Upper lobe of left lung (tissue), 6 donors: ENCODE results near the gene RAP1GDS1. TPM values are rescaled to one million over a fixed set of nuclear protein-coding genes. Genes with fewer than 3 reads are reported as not detected.

ENCODE experiments used
- ATAC-seq, 2 donors: fragments of 200-7000 bp; cut with Tn5 transposase; one replicate each; pipeline ENCODE4 v1.9.1; 2022; ENCODE audit warnings: mild to moderate bottlenecking in 2 of 2, moderate library complexity in 2 of 2; ENCODE audit not compliant: low FRiP score in 2 of 2
- DNase-seq, 2 donors: peaks; one replicate each; pipeline ENCODE4 v3.0.0-alpha.2; 2019 to 2020
- H3K27ac ChIP-seq, 4 donors: fragments of 200-600 bp; sonication (generic); one replicate each; pipeline ENCODE4 v1.5.1; 2016 to 2019
- H3K27me3 ChIP-seq, 4 donors: fragments of 200-600 bp; sonication (generic); one replicate each; pipeline ENCODE4 v1.5.1; 2017 to 2019
- H3K36me3 ChIP-seq, 4 donors: fragments of 200-600 bp; sonication (generic); one replicate each; pipeline ENCODE4 v1.5.1; 2016 to 2019
- H3K4me1 ChIP-seq, 4 donors: fragments of 200-600 bp; sonication (generic); one replicate each; pipeline ENCODE4 v1.5.1; 2018 to 2019
- H3K4me3 ChIP-seq, 4 donors: fragments of 200-600 bp; sonication (generic); one replicate each; pipeline ENCODE4 v1.5.1; 2017 to 2019; ENCODE audit warnings: mild to moderate bottlenecking in 2 of 4, moderate library complexity in 1 of 4
- H3K9me3 ChIP-seq, 4 donors: fragments of 200-600 bp; sonication (generic); one replicate each; pipeline ENCODE4 v1.5.1; 2018 to 2019
- CTCF ChIP-seq, 6 experiments: fragments of 450-650 bp in 4 of 6; fragments of 200-600 bp in 2 of 6; sonication (generic) in 2 of 6; IDR thresholded peaks; one replicate each; pipeline ENCODE4 v1.5.1; 2016 to 2019; ENCODE audit warnings: antibody characterized with exemption in 6 of 6
- EP300 ChIP-seq, 4 donors: sonication (generic); formaldehyde crosslinking; IDR thresholded peaks; one replicate each; pipeline ENCODE4 v1.5.1; 2017; ENCODE audit warnings: antibody characterized with exemption in 4 of 4, control low read depth in 2 of 4
- POLR2A ChIP-seq, 4 donors: fragments of 450-650 bp; IDR thresholded peaks; one replicate each; pipeline ENCODE4 v1.5.1; 2016 to 2017; ENCODE audit warnings: antibody characterized with exemption in 4 of 4, mild to moderate bottlenecking in 2 of 4
- POLR2AphosphoS5 ChIP-seq, 2 donors: sonication (generic); formaldehyde crosslinking; IDR thresholded peaks; one replicate each; pipeline ENCODE4 v1.5.1; 2017; ENCODE audit warnings: antibody characterized with exemption in 2 of 2
- WGBS, 2 donors: methylation state at CpG; one replicate each; pipeline ENCODE4 v1.1.5; 2017 to 2018; 5-methylcytosine and 5-hydroxymethylcytosine counted together
- total RNA-seq, 6 donors: library from RNA; depleted of rRNA in 4 of 6; stranded (reverse); fragments of >200 nt in 4 of 6; gene quantifications; one replicate each; pipeline versions ENCODE4 v1.1.0 to v1.2.1, GENCODE V29; 2016 to 2021
- donor health status: DM: no; HTN: no; CAD: no; lungs with moderate emphysema.
- donor health status: DM: no; HTN: yes; CAD: no; lungs with severe emphysema.

Gene RAP1GDS1
- total RNA-seq, 6 donors from 2014 or later = 20.6 to 63.9 (median 35.5) TPM

DNA sequence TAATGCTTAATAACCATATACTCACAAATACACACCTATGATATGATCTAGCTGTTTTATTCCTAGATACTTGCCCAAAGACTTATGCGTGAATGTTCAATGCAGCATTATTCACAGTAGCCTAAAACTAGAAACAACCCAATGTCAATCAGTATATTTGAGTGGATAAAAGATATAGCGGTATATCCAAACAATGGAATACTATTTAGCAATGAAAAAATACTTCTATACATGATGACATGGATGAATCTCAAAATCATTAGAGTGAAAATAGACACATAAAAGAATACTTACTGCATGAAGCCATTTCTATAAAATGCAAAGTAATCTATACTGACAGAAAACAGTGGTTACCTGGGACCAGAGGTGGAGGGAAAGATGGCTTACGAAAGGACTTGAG is 108.1 kb downstream of the RAP1GDS1 start:
- Histone ChIP-seq H3K9me3 (peaks cover 0 to 21% (median 0%) of the 10 kb centered on the region in 4 donors), H3K4me1 (no peaks in the 10 kb centered on the region), H3K4me3 (no peak overlapping the region), H3K27me3 (no peaks in the 10 kb centered on the region), H3K27ac (no peak overlapping the region), H3K36me3 (peaks cover 0 to 14% (median 5%) of the 10 kb centered on the region in 4 donors)
- TF ChIP-seq POLR2AphosphoS5 (IDR thresholded peaks at IDR 0.05) = no peak
- TF ChIP-seq POLR2A (IDR thresholded peaks at IDR 0.05) = no peak
- no peak for TF ChIP-seq EP300 (IDR thresholded peaks at IDR 0.05)
- TF ChIP-seq CTCF (IDR thresholded peaks at IDR 0.05) = no peak
- 94 to 96% methylated on average over 3 of the region's 3 CpGs for WGBS, 2 donors
- no peak for DNase-seq
- ATAC-seq = no peak

DNA sequence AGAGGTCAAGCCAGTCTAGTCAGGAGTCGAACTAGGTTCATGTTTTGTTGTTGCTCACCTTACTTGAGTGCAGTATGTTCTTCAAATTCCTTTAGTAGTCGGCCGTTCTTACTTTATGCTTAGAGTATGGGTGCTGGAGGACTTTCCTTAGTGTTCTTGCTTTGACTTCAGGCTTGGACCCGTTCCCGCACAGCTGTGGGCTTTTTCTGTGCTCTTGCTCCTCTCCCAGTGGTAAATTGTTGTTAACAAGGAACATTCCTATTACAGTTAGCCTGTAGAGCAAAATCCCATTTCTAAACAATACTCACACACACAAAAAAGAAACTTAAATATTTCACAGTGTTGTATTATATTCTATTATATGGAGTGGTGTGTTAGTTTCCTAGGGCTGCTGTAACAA is 113.5 kb downstream of the RAP1GDS1 start:
- no peak for DNase-seq
- no peak for TF ChIP-seq EP300 (IDR thresholded peaks at IDR 0.05)
- TF ChIP-seq POLR2A (IDR thresholded peaks at IDR 0.05) = no peak
- TF ChIP-seq POLR2AphosphoS5 (IDR thresholded peaks at IDR 0.05) = no peak
- no peak for TF ChIP-seq CTCF (IDR thresholded peaks at IDR 0.05)
- no peaks in the 10 kb centered on the region for H3K4me1 ChIP-seq

DNA sequence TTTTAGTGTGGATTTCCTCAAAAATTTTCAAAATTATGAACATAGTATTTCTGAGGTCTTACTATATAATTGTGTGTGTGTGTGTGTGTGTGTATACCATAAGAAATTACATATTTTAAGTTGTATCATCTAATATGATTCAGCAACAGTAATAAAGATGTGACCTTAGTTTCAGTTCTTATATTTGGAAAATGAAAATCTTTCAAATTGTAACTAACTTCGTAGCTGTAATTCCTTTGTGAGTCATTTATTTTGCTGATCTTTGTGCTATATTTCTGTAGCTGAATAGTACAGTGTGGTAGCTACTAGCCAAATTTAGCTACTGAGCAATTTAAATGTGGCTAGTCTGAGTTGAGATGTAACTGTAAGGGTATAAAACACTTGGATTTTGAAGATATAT is 116.4 kb downstream of the RAP1GDS1 start:
- Histone ChIP-seq H3K4me3 (no peak overlapping the region), H3K4me1 (no peaks in the 10 kb centered on the region), H3K27ac (no peak overlapping the region), H3K36me3 (no peaks in the 10 kb centered on the region), H3K27me3 (no peaks in the 10 kb centered on the region), H3K9me3 (no peaks in the 10 kb centered on the region)
- DNase-seq = no peak
- 68 to 70% methylated on average over 1 of the region's 1 CpG for WGBS, 2 donors
- no peak for TF ChIP-seq POLR2AphosphoS5 (IDR thresholded peaks at IDR 0.05)
- TF ChIP-seq POLR2A (IDR thresholded peaks at IDR 0.05) = no peak
- no peak for TF ChIP-seq CTCF (IDR thresholded peaks at IDR 0.05)
- no peak for TF ChIP-seq EP300 (IDR thresholded peaks at IDR 0.05)
- ATAC-seq = no peak

More for the DNA sequence above, 113.5 kb downstream of the RAP1GDS1 start:
- Histone ChIP-seq H3K27me3 (no peaks in the 10 kb centered on the region), H3K9me3 (no peaks in the 10 kb centered on the region), H3K36me3 (no peaks in the 10 kb centered on the region), H3K4me3 (no peak overlapping the region), H3K27ac (no peak overlapping the region)
- WGBS, 2 donors = 91 to 93% methylated on average over 5 of the region's 5 CpGs
- no peak for ATAC-seq

DNA sequence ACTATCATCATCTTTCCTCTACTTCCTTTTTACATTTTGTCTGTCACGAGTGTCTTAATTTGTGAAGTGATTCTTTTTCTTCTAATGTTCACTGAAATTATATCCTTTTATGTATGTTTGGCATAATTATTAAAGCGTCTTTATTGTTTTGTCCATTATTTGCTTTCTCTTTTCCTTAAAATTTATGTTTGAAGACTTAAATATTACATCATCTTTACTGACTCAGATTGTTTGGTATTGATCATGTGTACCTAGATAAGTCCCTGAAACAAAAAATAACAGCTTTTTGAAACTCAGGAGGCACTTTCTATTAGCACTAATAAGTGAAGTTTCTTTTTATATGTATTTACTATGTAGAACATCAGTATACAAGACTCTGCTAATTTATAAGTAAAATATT is 120.1 kb downstream of the RAP1GDS1 start:
- TF ChIP-seq POLR2A (IDR thresholded peaks at IDR 0.05) (no peak), CTCF (IDR thresholded peaks at IDR 0.05) (no peak), POLR2AphosphoS5 (IDR thresholded peaks at IDR 0.05) (no peak)
- ATAC-seq (no peak), DNase-seq (no peak)
- Histone ChIP-seq H3K27ac (no peak overlapping the region), H3K4me1 (no peaks in the 10 kb centered on the region), H3K27me3 (no peaks in the 10 kb centered on the region), H3K9me3 (no peaks in the 10 kb centered on the region), H3K36me3 (no peaks in the 10 kb centered on the region), H3K4me3 (no peak overlapping the region)
- WGBS, 2 donors = 92 to 94% methylated on average over 2 of the region's 2 CpGs

- no peak for ATAC-seq
- Histone ChIP-seq H3K4me3 (no peak overlapping the region), H3K36me3 (no peaks in the 10 kb centered on the region), H3K9me3 (no peaks in the 10 kb centered on the region), H3K4me1 (no peaks in the 10 kb centered on the region), H3K27ac (no peak overlapping the region), H3K27me3 (no peaks in the 10 kb centered on the region)
- DNase-seq = no peak
- WGBS, 2 donors = 94 to 96% methylated on average over 3 of the region's 3 CpGs
- TF ChIP-seq POLR2A (IDR thresholded peaks at IDR 0.05) (no peak), EP300 (IDR thresholded peaks at IDR 0.05) (no peak), CTCF (IDR thresholded peaks at IDR 0.05) (no peak), POLR2AphosphoS5 (IDR thresholded peaks at IDR 0.05) (no peak)
Observed at GRCh38 chr4:98383431-98384106, 122.4 kb downstream of the RAP1GDS1 start.
